ENCODE results near the gene RASGRF1.

DNA sequence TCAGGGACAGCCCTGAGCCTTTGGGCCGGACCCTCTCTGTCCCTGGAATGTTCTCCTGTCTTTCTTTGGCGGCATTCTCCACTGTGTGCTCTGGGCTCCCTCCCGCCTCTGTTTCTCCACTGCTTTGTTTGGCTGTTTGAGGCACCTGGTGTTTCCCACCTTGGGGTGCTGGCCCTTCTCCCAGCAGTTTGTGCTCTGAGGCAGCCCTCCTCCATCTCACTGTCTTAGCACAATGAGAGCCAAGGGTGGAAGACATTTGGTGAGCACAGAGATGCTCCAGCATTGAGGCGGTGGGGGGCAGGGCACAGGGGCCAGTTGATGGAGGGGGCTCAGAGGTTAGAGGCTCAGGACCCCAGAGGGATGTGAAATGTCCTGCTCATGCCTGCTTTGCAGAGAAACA is 54.3 kb downstream of the RASGRF1 start:
- TF ChIP-seq, protein P1, sequence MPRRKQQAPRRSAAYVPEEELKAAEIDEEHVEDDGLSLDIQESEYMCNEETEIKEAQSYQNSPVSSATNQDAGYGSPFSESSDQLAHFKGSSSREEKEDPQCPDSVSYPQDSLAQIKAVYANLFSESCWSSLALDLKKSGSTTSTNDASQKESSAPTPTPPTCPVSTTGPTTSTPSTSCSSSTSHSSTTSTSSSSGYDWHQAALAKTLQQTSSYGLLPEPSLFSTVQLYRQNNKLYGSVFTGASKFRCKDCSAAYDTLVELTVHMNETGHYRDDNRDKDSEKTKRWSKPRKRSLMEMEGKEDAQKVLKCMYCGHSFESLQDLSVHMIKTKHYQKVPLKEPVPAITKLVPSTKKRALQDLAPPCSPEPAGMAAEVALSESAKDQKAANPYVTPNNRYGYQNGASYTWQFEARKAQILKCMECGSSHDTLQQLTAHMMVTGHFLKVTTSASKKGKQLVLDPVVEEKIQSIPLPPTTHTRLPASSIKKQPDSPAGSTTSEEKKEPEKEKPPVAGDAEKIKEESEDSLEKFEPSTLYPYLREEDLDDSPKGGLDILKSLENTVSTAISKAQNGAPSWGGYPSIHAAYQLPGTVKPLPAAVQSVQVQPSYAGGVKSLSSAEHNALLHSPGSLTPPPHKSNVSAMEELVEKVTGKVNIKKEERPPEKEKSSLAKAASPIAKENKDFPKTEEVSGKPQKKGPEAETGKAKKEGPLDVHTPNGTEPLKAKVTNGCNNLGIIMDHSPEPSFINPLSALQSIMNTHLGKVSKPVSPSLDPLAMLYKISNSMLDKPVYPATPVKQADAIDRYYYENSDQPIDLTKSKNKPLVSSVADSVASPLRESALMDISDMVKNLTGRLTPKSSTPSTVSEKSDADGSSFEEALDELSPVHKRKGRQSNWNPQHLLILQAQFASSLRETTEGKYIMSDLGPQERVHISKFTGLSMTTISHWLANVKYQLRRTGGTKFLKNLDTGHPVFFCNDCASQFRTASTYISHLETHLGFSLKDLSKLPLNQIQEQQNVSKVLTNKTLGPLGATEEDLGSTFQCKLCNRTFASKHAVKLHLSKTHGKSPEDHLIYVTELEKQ (tag by site-specific recombination; IDR thresholded peaks at IDR 0.05; ENCODE audit: borderline replicate concordance) = no peak
- TF ChIP-seq PBX3 (CRISPR knock-in tag; IDR thresholded peaks at IDR 0.05) = no peak
- no peak for TF ChIP-seq ZNF785 (tag by site-specific recombination; IDR thresholded peaks at IDR 0.05)
- no peak for TF ChIP-seq ZNF549 (tag by site-specific recombination; IDR thresholded peaks at IDR 0.05)
- no peak for TF ChIP-seq GLI4 (tag by site-specific recombination; IDR thresholded peaks at IDR 0.05)
- no peak for TF ChIP-seq ZNF639 (tag by site-specific recombination; IDR thresholded peaks at IDR 0.05)
- no peak for TF ChIP-seq ZBTB7A (tag by site-specific recombination; IDR thresholded peaks at IDR 0.05; ENCODE audit: low read depth)
- TF ChIP-seq, protein P2, sequence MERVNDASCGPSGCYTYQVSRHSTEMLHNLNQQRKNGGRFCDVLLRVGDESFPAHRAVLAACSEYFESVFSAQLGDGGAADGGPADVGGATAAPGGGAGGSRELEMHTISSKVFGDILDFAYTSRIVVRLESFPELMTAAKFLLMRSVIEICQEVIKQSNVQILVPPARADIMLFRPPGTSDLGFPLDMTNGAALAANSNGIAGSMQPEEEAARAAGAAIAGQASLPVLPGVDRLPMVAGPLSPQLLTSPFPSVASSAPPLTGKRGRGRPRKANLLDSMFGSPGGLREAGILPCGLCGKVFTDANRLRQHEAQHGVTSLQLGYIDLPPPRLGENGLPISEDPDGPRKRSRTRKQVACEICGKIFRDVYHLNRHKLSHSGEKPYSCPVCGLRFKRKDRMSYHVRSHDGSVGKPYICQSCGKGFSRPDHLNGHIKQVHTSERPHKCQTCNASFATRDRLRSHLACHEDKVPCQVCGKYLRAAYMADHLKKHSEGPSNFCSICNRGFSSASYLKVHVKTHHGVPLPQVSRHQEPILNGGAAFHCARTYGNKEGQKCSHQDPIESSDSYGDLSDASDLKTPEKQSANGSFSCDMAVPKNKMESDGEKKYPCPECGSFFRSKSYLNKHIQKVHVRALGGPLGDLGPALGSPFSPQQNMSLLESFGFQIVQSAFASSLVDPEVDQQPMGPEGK (tag by site-specific recombination; IDR thresholded peaks at IDR 0.05) = no peak
- no peak for TF ChIP-seq ZNF324 (tag by site-specific recombination; IDR thresholded peaks at IDR 0.05)

Data from HEK293 (cell line).